ENCODE data around the gene EVC2. TPM values are rescaled to one million over a fixed set of nuclear protein-coding genes. Genes with fewer than 3 reads are reported as not detected.

EVC2 gene
- total RNA-seq, 1 donor = 0.73 TPM

DNA sequence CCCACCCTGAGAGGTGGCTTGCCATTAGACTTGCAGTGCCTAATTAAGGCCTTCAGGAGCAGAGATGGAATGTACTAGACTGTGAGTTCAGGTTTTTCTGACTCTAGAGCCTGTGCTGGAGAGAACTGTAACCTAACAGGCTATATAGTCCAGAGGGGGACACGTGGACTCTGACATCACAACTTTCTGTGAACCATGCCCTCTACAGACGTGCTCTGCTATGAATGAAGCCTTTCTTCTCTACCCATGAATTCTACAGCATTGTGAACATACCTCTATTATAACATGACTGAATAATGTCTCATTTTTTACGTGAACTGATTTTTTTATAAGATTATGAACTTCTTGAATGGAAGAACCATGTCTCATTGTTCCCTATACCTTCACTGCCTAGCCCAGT lies 68.8 kb downstream of the EVC2 start:
- H3K4me3 ChIP-seq (ENCODE audit: low read length) = no peak overlapping the region

DNA sequence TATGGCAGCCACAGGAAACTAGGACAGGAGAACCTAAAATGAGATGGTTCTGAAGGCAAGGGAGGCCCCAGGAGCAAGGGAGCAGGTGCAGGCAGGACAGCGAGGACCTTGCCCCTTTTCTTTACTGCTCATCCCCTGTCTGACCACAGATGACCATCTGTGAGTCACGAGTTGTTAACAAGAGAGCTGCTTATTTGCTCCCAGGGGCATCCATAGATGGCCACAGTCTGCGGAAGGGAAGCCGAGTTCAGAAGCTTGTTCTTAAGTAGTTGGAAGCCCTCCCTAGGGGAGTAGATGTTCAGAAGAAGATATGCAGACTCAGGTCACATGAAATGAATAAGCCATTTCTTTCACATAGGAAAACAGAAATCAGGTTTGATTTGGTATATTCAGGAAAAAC lies 69.4 kb downstream of the EVC2 start:
- H3K9me3 ChIP-seq (ENCODE audit: low read depth, low read length) = no peaks in the 10 kb centered on the region
- no peak overlapping the region for H3K4me3 ChIP-seq (ENCODE audit: low read length)
- H3K27me3 ChIP-seq (ENCODE audit: insufficient read depth, low read length) = no peaks in the 10 kb centered on the region
- no peaks in the 10 kb centered on the region for H3K4me1 ChIP-seq (ENCODE audit: insufficient read depth, low read length)

More for the DNA sequence above, 68.8 kb downstream of the EVC2 start:
- H3K4me1 ChIP-seq (ENCODE audit: insufficient read depth, low read length) = no peaks in the 10 kb centered on the region
- H3K9me3 ChIP-seq (ENCODE audit: low read depth, low read length) = no peaks in the 10 kb centered on the region
- no peaks in the 10 kb centered on the region for H3K27me3 ChIP-seq (ENCODE audit: insufficient read depth, low read length)

DNA sequence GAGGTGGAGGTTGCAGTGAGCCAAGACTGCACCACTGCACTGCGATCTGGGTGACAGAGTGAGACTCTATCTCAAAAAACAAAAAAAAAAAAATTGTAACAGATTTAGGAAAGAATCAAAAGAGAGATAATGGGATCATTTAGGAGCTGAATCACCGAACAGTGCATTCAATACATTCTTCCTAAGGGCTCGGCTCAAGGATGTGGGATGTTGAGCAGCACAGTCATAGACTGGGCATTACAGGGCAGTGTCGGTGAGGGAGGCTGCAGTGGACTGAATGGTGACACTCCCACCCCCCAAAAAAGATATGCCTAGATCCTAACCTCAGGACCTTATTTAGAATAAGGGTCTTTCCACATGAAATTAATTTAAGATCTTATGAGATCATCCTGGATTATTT lies 70.0 kb downstream of the EVC2 start:
- Histone ChIP-seq H3K27me3 (ENCODE audit: insufficient read depth, low read length) (no peaks in the 10 kb centered on the region), H3K9me3 (ENCODE audit: low read depth, low read length) (no peaks in the 10 kb centered on the region), H3K4me3 (ENCODE audit: low read length) (no peak overlapping the region), H3K4me1 (ENCODE audit: insufficient read depth, low read length) (no peaks in the 10 kb centered on the region)

DNA sequence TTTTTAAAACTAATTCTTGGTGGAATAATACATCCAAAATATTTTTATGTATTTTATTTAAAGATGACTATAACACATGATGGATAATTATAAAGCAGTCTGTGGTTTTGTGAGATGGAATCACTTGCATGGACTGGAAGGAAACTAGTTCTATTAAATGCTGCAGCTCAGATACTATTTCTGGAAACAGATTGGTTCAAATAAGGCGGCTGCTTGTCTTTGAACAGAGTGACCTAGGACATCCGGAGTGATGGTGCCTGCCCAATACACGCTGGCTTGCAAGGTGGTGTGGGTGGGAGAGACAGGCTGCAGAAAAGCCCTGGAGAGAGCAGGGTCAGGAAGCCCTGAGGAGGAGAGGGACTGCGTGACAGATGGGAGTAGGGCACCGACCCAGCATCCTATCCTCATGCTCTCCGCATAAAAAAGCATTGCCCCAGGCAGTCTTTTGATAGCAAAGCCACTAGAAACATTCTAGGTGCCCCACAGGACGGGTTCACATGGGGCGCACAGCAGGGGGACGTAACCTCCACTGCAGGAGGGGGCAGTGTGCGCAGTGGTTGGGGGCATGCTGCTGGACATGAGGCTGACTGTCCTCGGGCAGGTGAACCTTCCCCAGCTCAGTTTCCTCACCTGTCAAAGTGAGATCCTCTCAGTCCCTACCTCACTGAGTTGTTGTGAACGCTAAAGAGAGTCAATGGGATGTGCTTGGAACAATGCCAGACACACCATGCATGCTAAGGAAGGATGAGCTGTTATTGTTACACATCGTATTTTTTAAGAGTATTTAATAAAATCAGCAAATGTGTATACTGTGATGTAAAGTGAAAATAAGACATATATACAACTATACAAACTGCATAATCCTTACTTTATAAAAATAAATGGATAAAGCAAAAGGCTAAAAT lies 71.3 kb downstream of the EVC2 start:
- no peak overlapping the region for H3K4me3 ChIP-seq (ENCODE audit: low read length)
- no peaks in the 10 kb centered on the region for H3K4me1 ChIP-seq (ENCODE audit: insufficient read depth, low read length)
- H3K9me3 ChIP-seq (ENCODE audit: low read depth, low read length) = no peaks in the 10 kb centered on the region
- H3K27me3 ChIP-seq (ENCODE audit: insufficient read depth, low read length) = no peaks in the 10 kb centered on the region

DNA sequence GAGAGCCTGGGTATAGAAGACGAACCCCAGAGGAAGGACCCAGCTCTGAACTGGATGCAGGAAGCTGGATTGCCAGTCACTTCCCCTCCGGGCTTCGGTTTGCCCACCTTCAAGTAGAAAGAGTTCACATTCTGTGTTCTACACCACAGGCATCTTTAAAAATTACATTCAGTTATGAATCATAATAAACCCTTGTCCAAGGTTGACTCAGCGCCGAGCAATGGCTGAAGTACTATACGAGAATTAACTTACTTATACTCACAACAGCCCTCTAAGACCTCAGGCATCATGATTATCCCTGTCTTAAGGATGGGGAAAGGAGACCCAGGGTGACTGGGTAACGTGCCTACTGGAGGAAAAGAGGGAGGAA lies 72.5 kb downstream of the EVC2 start:
- H3K4me1 ChIP-seq (ENCODE audit: insufficient read depth, low read length) = no peaks in the 10 kb centered on the region
- no peak overlapping the region for H3K4me3 ChIP-seq (ENCODE audit: low read length)
- no peaks in the 10 kb centered on the region for H3K27me3 ChIP-seq (ENCODE audit: insufficient read depth, low read length)
- H3K9me3 ChIP-seq (ENCODE audit: low read depth, low read length) = no peaks in the 10 kb centered on the region

DNA sequence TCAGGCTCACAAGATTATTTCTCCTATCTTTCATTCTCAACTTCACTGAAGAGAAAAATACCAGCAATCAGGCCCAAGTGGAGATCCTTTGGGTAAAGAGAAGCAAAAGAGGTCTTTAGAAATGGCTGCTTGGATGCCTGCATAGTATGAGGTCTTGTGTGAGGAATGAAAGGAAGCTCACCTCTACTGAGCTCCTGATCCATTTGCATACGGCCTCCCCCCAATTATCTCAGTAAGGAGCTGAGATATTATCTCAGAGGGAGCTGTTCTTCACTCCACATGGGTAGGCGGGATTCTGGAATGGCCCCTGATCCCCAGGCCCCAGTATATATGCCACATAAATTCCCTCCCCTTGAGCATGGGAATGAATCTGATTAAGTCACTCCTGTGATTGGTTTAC lies 75.8 kb downstream of the EVC2 start:
- Histone ChIP-seq H3K4me1 (ENCODE audit: insufficient read depth, low read length) (no peaks in the 10 kb centered on the region), H3K4me3 (ENCODE audit: low read length) (no peak overlapping the region), H3K9me3 (ENCODE audit: low read depth, low read length) (no peaks in the 10 kb centered on the region), H3K27me3 (ENCODE audit: insufficient read depth, low read length) (no peaks in the 10 kb centered on the region)

DNA sequence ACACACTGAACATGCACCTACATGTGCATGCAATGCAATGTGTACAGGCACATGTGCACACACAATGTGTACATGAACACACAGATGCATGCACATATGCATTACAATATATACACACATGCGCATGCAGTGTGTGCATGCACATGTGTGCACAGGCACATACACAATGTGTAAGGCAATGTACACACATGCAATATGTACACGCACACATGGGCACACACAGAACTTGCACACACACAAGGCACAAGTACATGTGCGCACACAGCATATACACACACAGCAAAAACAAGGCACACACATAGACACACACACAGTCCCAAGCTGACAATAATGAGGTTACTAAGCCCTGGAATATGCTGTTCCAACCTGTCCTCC lies 76.3 kb downstream of the EVC2 start:
- H3K4me3 ChIP-seq (ENCODE audit: low read length) = no peak overlapping the region
- H3K4me1 ChIP-seq (ENCODE audit: insufficient read depth, low read length) = no peaks in the 10 kb centered on the region

DNA sequence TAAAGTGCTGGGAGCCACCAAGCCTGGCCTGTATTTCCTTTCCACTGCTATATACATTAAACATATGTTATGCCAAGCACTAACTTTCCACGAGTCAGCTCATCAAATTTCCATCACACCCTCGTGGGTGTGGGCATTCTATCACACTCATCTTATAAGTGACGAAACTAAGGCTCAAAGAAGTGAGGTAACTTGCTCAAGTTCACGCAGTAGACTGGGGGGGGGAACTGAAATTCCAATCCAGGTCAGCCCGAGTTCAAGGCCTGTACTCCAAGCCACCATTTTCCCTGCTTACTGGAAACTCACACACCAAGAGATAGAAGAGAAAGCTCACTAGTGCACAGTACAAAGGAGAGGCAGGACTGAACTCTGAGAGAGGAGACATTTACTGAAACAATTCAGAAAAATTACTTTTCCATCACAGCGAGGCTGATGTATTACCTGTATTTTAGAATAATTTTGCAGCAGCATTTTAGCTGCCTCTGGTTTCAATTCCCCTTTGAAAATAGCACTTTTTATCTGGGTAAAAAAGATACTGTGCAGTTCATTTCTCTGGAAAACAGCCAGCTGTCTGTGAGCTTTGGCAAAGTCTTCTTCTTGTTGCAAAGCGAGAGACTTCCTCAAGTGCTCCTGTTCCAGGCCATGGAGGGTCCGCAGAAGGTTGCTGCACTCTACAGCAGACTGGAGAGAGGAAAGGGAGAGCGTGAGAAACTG lies 76.8 kb downstream of the EVC2 start:
- no peak overlapping the region for H3K4me3 ChIP-seq (ENCODE audit: low read length)
- no peaks in the 10 kb centered on the region for H3K27me3 ChIP-seq (ENCODE audit: insufficient read depth, low read length)
- H3K4me1 ChIP-seq (ENCODE audit: insufficient read depth, low read length) = no peaks in the 10 kb centered on the region
- H3K9me3 ChIP-seq (ENCODE audit: low read depth, low read length) = no peaks in the 10 kb centered on the region

More for the DNA sequence above, 76.3 kb downstream of the EVC2 start:
- Histone ChIP-seq H3K9me3 (ENCODE audit: low read depth, low read length) (no peaks in the 10 kb centered on the region), H3K27me3 (ENCODE audit: insufficient read depth, low read length) (no peaks in the 10 kb centered on the region)

DNA sequence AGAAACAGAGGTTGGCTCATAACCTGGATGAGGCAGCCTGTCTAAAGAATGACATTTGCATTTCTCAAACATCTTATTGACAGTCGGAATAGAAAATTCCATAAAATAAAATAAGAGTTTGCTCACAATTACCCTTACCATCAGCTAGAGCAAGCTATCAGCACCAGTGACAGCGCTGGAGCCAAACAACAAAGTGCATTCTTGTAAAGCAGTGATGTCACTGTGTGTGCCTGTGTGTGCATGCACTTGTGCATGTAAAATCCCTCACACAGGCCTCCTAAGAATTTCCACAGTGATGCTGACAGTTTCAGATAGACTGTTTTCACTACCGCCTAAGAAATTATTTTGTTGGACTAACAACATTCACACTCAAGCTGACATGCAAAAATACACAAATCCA lies 77.6 kb downstream of the EVC2 start:
- no peaks in the 10 kb centered on the region for H3K4me1 ChIP-seq (ENCODE audit: insufficient read depth, low read length)
- H3K4me3 ChIP-seq (ENCODE audit: low read length) = no peak overlapping the region
- H3K9me3 ChIP-seq (ENCODE audit: low read depth, low read length) = no peaks in the 10 kb centered on the region
- no peaks in the 10 kb centered on the region for H3K27me3 ChIP-seq (ENCODE audit: insufficient read depth, low read length)

DNA sequence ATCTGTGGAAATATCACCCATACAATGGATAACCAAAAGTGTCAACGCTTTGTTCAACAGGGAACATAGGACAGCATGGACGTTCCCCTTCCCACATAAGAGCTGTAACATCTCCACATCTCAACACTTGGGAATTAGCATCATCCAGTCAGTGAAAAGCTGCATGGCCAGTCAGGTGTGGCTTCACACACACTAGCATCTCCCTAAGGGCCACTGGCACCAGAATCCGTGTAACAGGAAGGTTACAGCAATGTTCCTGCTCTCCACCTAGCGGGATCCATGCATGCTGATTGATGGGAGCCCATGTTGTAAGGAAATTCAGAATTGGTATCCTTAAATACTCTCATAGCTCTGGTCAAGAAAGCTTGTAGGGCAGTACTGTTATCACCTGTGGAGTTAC lies 78.8 kb downstream of the EVC2 start:
- H3K9me3 ChIP-seq (ENCODE audit: low read depth, low read length) = no peaks in the 10 kb centered on the region
- H3K4me1 ChIP-seq (ENCODE audit: insufficient read depth, low read length) = no peaks in the 10 kb centered on the region
- no peak overlapping the region for H3K4me3 ChIP-seq (ENCODE audit: low read length)
- H3K27me3 ChIP-seq (ENCODE audit: insufficient read depth, low read length) = no peaks in the 10 kb centered on the region

DNA sequence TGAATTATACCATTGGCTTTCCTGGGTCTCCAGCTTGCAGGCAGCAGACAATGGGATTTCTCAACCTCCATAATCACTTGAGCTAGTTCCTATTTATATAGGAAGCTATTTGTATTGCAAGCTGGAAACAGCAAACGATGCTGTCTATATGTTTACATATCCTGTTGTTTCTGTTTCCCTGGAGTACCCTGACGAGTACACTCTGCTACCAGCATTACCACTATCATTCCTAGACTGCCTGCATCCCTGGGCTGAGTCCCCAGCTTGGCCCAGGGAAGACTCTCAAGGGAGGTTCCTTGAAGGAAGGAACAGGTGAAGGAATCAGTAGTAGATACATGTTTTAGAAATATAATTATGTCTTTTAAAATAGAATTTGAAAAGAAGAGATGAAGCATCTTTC lies 81.4 kb downstream of the EVC2 start:
- Histone ChIP-seq H3K9me3 (ENCODE audit: low read depth, low read length) (no peaks in the 10 kb centered on the region), H3K27me3 (ENCODE audit: insufficient read depth, low read length) (no peaks in the 10 kb centered on the region), H3K4me1 (ENCODE audit: insufficient read depth, low read length) (no peaks in the 10 kb centered on the region), H3K4me3 (ENCODE audit: low read length) (no peak overlapping the region)

DNA sequence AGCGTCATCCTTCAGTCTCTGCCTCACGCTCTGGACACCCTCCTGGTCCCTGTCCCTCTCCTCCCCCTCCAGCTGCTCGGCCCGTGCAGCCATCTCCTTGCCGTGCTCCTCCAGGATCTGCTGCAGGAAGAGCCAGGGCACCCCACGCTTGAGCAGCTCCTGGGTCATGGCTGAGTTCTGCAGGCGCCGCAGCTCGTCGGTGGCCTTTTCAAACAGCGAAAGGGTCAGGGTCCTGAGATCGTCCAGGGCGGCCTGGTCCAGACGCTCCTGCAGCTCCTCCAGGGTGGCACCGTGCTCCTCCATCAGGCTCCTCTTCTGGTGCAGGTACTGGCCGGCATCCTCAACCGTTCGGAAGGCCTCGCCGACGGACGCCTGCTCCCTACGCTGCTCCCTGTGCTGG lies 85.8 kb downstream of the EVC2 start:
- no peaks in the 10 kb centered on the region for H3K27me3 ChIP-seq (ENCODE audit: insufficient read depth, low read length)
- no peaks in the 10 kb centered on the region for H3K9me3 ChIP-seq (ENCODE audit: low read depth, low read length)
- no peak overlapping the region for H3K4me3 ChIP-seq (ENCODE audit: low read length)
- no peaks in the 10 kb centered on the region for H3K4me1 ChIP-seq (ENCODE audit: insufficient read depth, low read length)

DNA sequence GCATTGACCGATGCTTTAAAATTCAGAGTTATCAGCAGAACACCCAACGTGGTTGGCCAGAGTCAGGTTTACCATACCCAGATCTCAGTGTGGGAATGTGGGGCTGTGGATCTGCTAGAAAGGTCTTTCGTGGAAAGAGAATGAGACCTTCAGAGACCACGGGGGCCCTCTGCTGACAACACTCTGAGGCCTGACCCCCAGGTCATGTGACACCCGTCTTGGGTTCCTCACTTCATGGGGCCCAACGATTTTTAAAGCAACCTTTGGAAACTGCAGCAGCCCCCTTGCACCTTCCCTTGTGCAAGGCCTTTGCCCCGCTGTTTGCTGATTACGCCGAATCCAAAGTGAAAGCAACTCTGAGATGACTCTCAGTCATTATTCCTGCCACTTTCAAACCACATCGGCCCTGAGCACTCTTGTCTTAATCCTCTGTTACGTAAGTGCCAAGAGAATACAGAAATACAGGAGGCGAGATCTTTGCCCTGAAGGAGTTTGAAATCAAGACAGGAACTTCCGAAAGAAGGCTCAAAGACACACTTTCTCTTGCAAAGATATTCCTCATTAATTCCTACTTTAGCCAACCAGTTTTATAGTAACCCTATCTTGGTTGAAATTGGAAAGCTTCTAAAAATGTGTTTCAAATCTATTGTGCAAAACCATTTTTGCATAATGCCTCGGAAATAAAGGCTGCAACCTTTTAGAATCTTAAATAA lies 88.3 kb downstream of the EVC2 start:
- Histone ChIP-seq H3K9me3 (ENCODE audit: low read depth, low read length) (no peaks in the 10 kb centered on the region), H3K4me1 (ENCODE audit: insufficient read depth, low read length) (no peaks in the 10 kb centered on the region), H3K4me3 (ENCODE audit: low read length) (no peak overlapping the region)

DNA sequence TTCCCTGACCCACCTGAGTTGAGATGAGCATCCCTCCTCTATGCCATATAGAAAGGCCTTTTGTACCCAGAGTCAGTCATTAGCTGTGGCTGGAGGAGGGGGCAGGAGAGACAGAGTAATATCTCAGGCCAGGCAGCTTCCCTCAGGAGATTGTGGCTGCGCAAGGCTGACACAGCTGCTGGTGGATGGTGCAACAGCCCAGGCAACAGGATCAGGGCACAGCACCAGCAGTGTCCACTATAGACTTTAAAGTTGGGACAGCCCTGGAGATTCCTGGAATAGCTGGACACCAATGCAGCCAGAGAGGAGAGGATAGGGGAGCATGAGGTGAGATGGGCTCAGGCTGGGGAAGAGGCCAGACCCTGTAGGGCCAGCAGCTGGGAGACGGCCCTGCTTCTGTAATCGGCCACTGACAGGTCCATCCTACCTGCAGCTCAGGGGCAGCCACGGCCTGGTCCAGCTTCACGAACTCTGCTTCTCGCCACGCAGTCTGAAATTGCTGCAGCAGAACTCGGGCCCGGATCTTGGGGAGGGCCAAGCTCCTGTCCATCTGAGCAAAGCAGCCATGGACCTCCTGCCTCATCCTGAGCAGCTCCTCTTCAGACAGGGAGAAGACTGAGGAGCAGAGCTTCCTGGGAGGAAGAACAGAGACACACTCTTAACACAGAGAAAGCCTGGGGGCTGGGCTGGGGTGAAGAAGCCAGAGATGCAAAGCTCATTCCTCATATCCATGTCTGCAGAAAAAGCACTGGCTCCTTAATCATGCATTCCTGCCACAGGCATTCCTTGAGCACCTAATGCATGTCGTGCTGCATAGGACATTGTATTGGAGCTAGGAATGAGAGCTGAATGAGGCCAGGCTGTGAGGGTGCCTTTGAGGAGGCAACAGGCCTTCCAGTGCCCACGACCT lies 90.1 kb downstream of the EVC2 start:
- no peak overlapping the region for H3K4me3 ChIP-seq (ENCODE audit: low read length)
- H3K9me3 ChIP-seq (ENCODE audit: low read depth, low read length) = no peaks in the 10 kb centered on the region
- H3K4me1 ChIP-seq (ENCODE audit: insufficient read depth, low read length) = no peaks in the 10 kb centered on the region
- H3K27me3 ChIP-seq (ENCODE audit: insufficient read depth, low read length) = no peaks in the 10 kb centered on the region

More for the DNA sequence above, 88.3 kb downstream of the EVC2 start:
- H3K27me3 ChIP-seq (ENCODE audit: insufficient read depth, low read length) = no peaks in the 10 kb centered on the region
